HepG2 (cell line): Measurements from ENCODE around the gene ANKRD40. TPM values are rescaled to one million over a fixed set of nuclear protein-coding genes. Genes with fewer than 3 reads are reported as not detected.

Experiments used
- CEBPB ChIP-seq: IDR thresholded peaks from 2 replicates; pipeline ENCODE4 v1.6.1; 2011; ENCODE audit warnings: low read depth, low read length, improper control_type of control experiment, borderline replicate concordance
- GTF2F1 ChIP-seq: fragments of 150-350 bp; IDR thresholded peaks from 2 replicates; pipeline ENCODE4 v1.6.1; 2014; ENCODE audit warnings: low read length
- HMG20B ChIP-seq: conservative IDR thresholded peaks from 2 replicates; pipeline ENCODE4 v1.6.1; 2016; ENCODE audit warnings: missing genetic modification reagents, missing compliant biosample characterization
- LRRFIP1 ChIP-seq: sonication (generic); formaldehyde crosslinking; conservative IDR thresholded peaks from 2 replicates; pipeline ENCODE4 v1.4.0; 2020; ENCODE audit warnings: missing genetic modification reagents
- PHB2 ChIP-seq: fragments of 450-650 bp; IDR thresholded peaks from 2 replicates; pipeline ENCODE4 v1.6.1; 2018; ENCODE audit not compliant: partially characterized antibody
- SALL2 ChIP-seq: sonication (generic); formaldehyde crosslinking; IDR thresholded peaks from 2 replicates; pipeline ENCODE4 v1.8.1; 2023; ENCODE audit warnings: mild to moderate bottlenecking, missing genetic modification reagents, inconsistent platforms
- ZBTB21 ChIP-seq: sonication (generic); formaldehyde crosslinking; IDR thresholded peaks from 2 replicates; pipeline ENCODE4 v1.4.0; 2020; ENCODE audit warnings: missing genetic modification reagents
- ZNF343 ChIP-seq: sonication (generic); formaldehyde crosslinking; IDR thresholded peaks from 2 replicates; pipeline ENCODE4 v1.4.0; 2020; ENCODE audit warnings: mild to moderate bottlenecking, missing genetic modification reagents
- ZNF414 ChIP-seq: sonication (generic); formaldehyde crosslinking; IDR thresholded peaks from 2 replicates; pipeline ENCODE4 v1.5.0; 2020; ENCODE audit warnings: missing genetic modification reagents
- ZNF629 ChIP-seq: sonication (generic); formaldehyde crosslinking; conservative IDR thresholded peaks from 2 replicates; pipeline ENCODE4 v1.5.0; 2020; ENCODE audit warnings: missing genetic modification reagents
- ZNF639 ChIP-seq: conservative IDR thresholded peaks from 2 replicates; pipeline ENCODE4 v1.6.1; 2018; ENCODE audit warnings: missing genetic modification reagents
- ZNF670 ChIP-seq: sonication (generic); formaldehyde crosslinking; IDR thresholded peaks from 2 replicates; pipeline ENCODE4 v1.8.0; 2022; ENCODE audit warnings: mild to moderate bottlenecking, missing genetic modification reagents, borderline replicate concordance
- ZNF703 ChIP-seq: sonication (generic); formaldehyde crosslinking; IDR thresholded peaks from 2 replicates; pipeline ENCODE4 v1.5.1; 2020; ENCODE audit warnings: missing genetic modification reagents, mild to moderate bottlenecking, moderate library complexity, borderline replicate concordance
- ZNF710 ChIP-seq: sonication (generic); formaldehyde crosslinking; IDR thresholded peaks from 2 replicates; pipeline ENCODE4 v1.5.0; 2020; ENCODE audit warnings: mild to moderate bottlenecking, missing genetic modification reagents, borderline replicate concordance
- ZNF724P ChIP-seq: sonication (generic); formaldehyde crosslinking; IDR thresholded peaks from 2 replicates; pipeline ENCODE4 v1.8.0; 2022; ENCODE audit warnings: missing genetic modification reagents, borderline replicate concordance
- ZNF766 ChIP-seq: sonication (generic); formaldehyde crosslinking; IDR thresholded peaks from 2 replicates; pipeline ENCODE4 v1.5.0; 2020; ENCODE audit warnings: missing genetic modification reagents, borderline replicate concordance
- ZSCAN22 ChIP-seq: sonication (generic); formaldehyde crosslinking; IDR thresholded peaks from 2 replicates; pipeline ENCODE4 v1.4.0; 2020; ENCODE audit warnings: mild to moderate bottlenecking, missing genetic modification reagents
- polyA plus RNA-seq, 8 experiments: library from polyadenylated mRNA; depleted of rRNA in 3 of 8; stranded (reverse) in 7 of 8; unstranded in 1 of 8; fragments of >200 nt; fragmentation: Illumina TruSeq in 4 of 8; extraction: Trizol in 4 of 8; gene quantifications; 2 replicates each; pipeline versions ENCODE4 v1.2.1 to v1.2.3, GENCODE V29; 2011 to 2016; ENCODE audit warnings: low read depth in 4 of 8, missing spikeins in 1 of 8, mixed read lengths in 1 of 8; ENCODE audit not compliant: insufficient read depth in 1 of 8
- total RNA-seq, 5 experiments: library from RNA; depleted of rRNA; stranded (reverse); fragments of >200 nt; fragmentation: Illumina TruSeq; extraction: Trizol; gene quantifications; 2 replicates each; pipeline ENCODE4 v1.2.3, GENCODE V29; 2016; ENCODE audit warnings: low read depth in 1 of 5
- TF ChIP-seq, protein P1 (sequence below): sonication (generic); formaldehyde crosslinking; IDR thresholded peaks from 2 replicates; pipeline ENCODE4 v1.4.0; 2020; ENCODE audit warnings: missing genetic modification reagents

ANKRD40 gene
- total and polyA plus RNA-seq, 2 of the 13 experiments (the other 11 are each of a cell fraction or from before 2014, with no cell fraction given) = 35.0 to 46.4 TPM

- TF ChIP-seq ZNF343 (CRISPR knock-in tag) = no peak
- TF ChIP-seq ZNF724P (CRISPR knock-in tag) = no peak
- TF ChIP-seq PHB2 = no peak
- no peak for TF ChIP-seq ZSCAN22 (CRISPR knock-in tag)
- TF ChIP-seq, protein P1, sequence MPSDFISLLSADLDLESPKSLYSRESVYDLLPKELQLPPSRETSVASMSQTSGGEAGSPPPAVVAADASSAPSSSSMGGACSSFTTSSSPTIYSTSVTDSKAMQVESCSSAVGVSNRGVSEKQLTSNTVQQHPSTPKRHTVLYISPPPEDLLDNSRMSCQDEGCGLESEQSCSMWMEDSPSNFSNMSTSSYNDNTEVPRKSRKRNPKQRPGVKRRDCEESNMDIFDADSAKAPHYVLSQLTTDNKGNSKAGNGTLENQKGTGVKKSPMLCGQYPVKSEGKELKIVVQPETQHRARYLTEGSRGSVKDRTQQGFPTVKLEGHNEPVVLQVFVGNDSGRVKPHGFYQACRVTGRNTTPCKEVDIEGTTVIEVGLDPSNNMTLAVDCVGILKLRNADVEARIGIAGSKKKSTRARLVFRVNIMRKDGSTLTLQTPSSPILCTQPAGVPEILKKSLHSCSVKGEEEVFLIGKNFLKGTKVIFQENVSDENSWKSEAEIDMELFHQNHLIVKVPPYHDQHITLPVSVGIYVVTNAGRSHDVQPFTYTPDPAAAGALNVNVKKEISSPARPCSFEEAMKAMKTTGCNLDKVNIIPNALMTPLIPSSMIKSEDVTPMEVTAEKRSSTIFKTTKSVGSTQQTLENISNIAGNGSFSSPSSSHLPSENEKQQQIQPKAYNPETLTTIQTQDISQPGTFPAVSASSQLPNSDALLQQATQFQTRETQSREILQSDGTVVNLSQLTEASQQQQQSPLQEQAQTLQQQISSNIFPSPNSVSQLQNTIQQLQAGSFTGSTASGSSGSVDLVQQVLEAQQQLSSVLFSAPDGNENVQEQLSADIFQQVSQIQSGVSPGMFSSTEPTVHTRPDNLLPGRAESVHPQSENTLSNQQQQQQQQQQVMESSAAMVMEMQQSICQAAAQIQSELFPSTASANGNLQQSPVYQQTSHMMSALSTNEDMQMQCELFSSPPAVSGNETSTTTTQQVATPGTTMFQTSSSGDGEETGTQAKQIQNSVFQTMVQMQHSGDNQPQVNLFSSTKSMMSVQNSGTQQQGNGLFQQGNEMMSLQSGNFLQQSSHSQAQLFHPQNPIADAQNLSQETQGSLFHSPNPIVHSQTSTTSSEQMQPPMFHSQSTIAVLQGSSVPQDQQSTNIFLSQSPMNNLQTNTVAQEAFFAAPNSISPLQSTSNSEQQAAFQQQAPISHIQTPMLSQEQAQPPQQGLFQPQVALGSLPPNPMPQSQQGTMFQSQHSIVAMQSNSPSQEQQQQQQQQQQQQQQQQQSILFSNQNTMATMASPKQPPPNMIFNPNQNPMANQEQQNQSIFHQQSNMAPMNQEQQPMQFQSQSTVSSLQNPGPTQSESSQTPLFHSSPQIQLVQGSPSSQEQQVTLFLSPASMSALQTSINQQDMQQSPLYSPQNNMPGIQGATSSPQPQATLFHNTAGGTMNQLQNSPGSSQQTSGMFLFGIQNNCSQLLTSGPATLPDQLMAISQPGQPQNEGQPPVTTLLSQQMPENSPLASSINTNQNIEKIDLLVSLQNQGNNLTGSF (CRISPR knock-in tag) = no peak
- no peak for TF ChIP-seq ZNF639 (CRISPR knock-in tag)
- TF ChIP-seq LRRFIP1 (CRISPR knock-in tag) = no peak
- no peak for TF ChIP-seq ZNF670 (CRISPR knock-in tag)
- TF ChIP-seq ZNF710 (CRISPR knock-in tag) = no peak
- TF ChIP-seq ZBTB21 (CRISPR knock-in tag) = no peak
- no peak for TF ChIP-seq SALL2
- no peak for TF ChIP-seq ZNF414
- no peak for TF ChIP-seq HMG20B (CRISPR knock-in tag)
- no peak for TF ChIP-seq GTF2F1
- TF ChIP-seq ZNF766 (CRISPR knock-in tag) = no peak
- no peak for TF ChIP-seq CEBPB
- no peak for TF ChIP-seq ZNF703
- no peak for TF ChIP-seq ZNF629
Measured at GRCh38 chr17:50721194-50722010, 13.7 kb upstream of the ANKRD40 start (continued).
